Gastroesophageal sphincter (tissue), 4 donors: ENCODE data around the gene ALG12. TPM values are rescaled to one million over a fixed set of nuclear protein-coding genes. Genes with fewer than 3 reads are reported as not detected.

ENCODE experiments used
- ATAC-seq: fragments of 150-250 bp; one replicate; pipeline ENCODE4 v1.9.1; 2016; ENCODE audit warnings: mild to moderate bottlenecking, moderate library complexity
- H3K27ac ChIP-seq, 4 donors: fragments of 200-600 bp; sonication (generic) in 3 of 4; 1 replicate in 3 of 4; 2 replicates in 1 of 4; pipeline ENCODE4 v1.5.1; 2016 to 2019
- H3K27me3 ChIP-seq: fragments of 200-600 bp; sonication (generic); one replicate; pipeline ENCODE4 v1.5.1; 2019
- H3K36me3 ChIP-seq, 2 donors: fragments of 200-600 bp; sonication (generic); one replicate each; pipeline ENCODE4 v1.5.1; 2019; ENCODE audit warnings: control low read depth in 1 of 2
- H3K4me1 ChIP-seq, 3 donors: fragments of 200-600 bp; sonication (generic); 1 replicate in 2 of 3; 2 replicates in 1 of 3; pipeline ENCODE4 v1.5.1; 2016 to 2019; ENCODE audit warnings: control low read depth in 2 of 3
- H3K4me3 ChIP-seq, 2 donors: fragments of 200-600 bp; sonication (generic); one replicate each; pipeline ENCODE4 v1.5.1; 2019; ENCODE audit warnings: mild to moderate bottlenecking in 1 of 2, moderate library complexity in 1 of 2
- H3K9me3 ChIP-seq, 3 donors: fragments of 200-600 bp; sonication (generic); one replicate each; pipeline ENCODE4 v1.5.1; 2017 to 2019; ENCODE audit warnings: control low read depth in 2 of 3
- EP300 ChIP-seq: sonication (generic); formaldehyde crosslinking; IDR thresholded peaks from one replicate; pipeline ENCODE4 v1.6.1; 2017; ENCODE audit warnings: antibody characterized with exemption, mild to moderate bottlenecking
- POLR2A ChIP-seq, 2 donors: fragments of 450-650 bp; IDR thresholded peaks; one replicate each; pipeline ENCODE4 v1.6.1; 2017; ENCODE audit warnings: antibody characterized with exemption in 2 of 2, mild to moderate bottlenecking in 2 of 2, moderate library complexity in 1 of 2
- POLR2AphosphoS5 ChIP-seq: sonication (generic); formaldehyde crosslinking; IDR thresholded peaks from one replicate; pipeline ENCODE4 v1.6.1; 2017; ENCODE audit warnings: antibody characterized with exemption
- WGBS, 2 donors: methylation state at CpG; one replicate each; pipeline ENCODE4 v1.1.5; 2018; ENCODE audit warnings: low coverage in 1 of 2; 5-methylcytosine and 5-hydroxymethylcytosine counted together
- total RNA-seq, 4 donors: library from RNA; depleted of rRNA; stranded (reverse); fragments of >200 nt; gene quantifications; one replicate each; pipeline ENCODE4 v1.1.0, GENCODE V29; 2016
- TF ChIP-seq, protein P1 (sequence below), 4 experiments: fragments of 200-600 bp in 2 of 4; fragments of 450-650 bp in 2 of 4; sonication (generic) in 1 of 4; IDR thresholded peaks; one replicate each; pipeline ENCODE4 v1.5.1; 2017 to 2019; ENCODE audit warnings: antibody characterized with exemption in 4 of 4, mild to moderate bottlenecking in 2 of 4, moderate library complexity in 2 of 4

The ALG12 gene
- total RNA-seq, 4 donors from 2014 or later = 18.8 to 30.0 (median 22.6) TPM

- 77 to 92% methylated on average over 7 to 9 of the region's 9 CpGs for WGBS, 2 donors
- Histone ChIP-seq H3K4me3 (no peak overlapping the region), H3K27ac (no peak overlapping the region), H3K9me3 (no peaks in the 10 kb centered on the region), H3K4me1 (no peaks in the 10 kb centered on the region), H3K36me3 (peaks cover 0 to 67% of the 10 kb centered on the region in 2 donors), H3K27me3 (no peaks in the 10 kb centered on the region)
- ATAC-seq = no peak
- TF ChIP-seq POLR2AphosphoS5 (no peak), EP300 (no peak), POLR2A (IDR thresholded peaks at IDR 0.05) (no peak)
- TF ChIP-seq, protein P1, sequence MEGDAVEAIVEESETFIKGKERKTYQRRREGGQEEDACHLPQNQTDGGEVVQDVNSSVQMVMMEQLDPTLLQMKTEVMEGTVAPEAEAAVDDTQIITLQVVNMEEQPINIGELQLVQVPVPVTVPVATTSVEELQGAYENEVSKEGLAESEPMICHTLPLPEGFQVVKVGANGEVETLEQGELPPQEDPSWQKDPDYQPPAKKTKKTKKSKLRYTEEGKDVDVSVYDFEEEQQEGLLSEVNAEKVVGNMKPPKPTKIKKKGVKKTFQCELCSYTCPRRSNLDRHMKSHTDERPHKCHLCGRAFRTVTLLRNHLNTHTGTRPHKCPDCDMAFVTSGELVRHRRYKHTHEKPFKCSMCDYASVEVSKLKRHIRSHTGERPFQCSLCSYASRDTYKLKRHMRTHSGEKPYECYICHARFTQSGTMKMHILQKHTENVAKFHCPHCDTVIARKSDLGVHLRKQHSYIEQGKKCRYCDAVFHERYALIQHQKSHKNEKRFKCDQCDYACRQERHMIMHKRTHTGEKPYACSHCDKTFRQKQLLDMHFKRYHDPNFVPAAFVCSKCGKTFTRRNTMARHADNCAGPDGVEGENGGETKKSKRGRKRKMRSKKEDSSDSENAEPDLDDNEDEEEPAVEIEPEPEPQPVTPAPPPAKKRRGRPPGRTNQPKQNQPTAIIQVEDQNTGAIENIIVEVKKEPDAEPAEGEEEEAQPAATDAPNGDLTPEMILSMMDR (IDR thresholded peaks at IDR 0.05) = no peak
These were observed 30.5 kb downstream of the ALG12 start for GRCh38 chr22:49887702-49888101.

- no peak overlapping the region for H3K4me3 ChIP-seq
- no peaks in the 10 kb centered on the region for H3K4me1 ChIP-seq
- 85 to 93% methylated on average over 3 to 8 of the region's 14 CpGs for WGBS, 2 donors
- TF ChIP-seq POLR2AphosphoS5 (no peak), POLR2A (IDR thresholded peaks at IDR 0.05) (no peak), EP300 (no peak)
- TF ChIP-seq, protein P1 (IDR thresholded peaks at IDR 0.05) = no peak
- no peak for ATAC-seq
- H3K27me3 ChIP-seq = no peaks in the 10 kb centered on the region
- no peaks in the 10 kb centered on the region for H3K9me3 ChIP-seq
- H3K27ac ChIP-seq = no peak overlapping the region
- H3K36me3 ChIP-seq = peaks cover 0 to 62% of the 10 kb centered on the region in 2 donors
These were observed 31.2 kb downstream of the ALG12 start for GRCh38 chr22:49887064-49887451.

DNA sequence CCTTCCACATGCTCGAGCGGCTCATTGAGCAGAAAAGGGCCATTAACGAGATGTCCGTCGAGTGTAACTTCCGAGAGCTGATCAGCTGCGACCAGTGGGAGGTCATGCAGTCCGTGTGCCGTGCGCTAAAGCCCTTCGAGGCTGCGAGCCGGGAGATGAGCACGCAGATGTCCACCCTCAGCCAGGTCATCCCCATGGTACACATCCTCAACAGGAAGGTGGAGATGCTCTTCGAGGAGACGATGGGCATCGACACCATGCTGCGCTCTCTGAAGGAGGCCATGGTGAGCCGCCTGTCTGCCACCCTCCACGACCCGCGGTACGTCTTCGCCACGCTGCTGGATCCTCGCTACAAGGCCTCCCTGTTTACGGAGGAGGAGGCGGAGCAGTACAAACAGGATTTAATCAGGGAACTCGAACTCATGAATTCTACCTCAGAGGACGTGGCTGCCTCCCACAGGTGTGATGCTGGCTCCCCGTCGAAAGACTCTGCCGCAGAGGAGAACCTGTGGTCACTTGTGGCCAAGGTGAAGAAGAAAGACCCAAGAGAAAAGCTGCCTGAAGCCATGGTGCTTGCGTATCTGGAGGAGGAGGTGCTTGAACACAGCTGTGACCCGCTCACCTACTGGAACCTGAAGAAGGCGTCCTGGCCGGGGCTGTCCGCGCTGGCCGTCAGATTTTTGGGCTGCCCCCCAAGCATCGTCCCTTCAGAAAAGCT is 31.7 kb downstream of the ALG12 start:
- no peak for ATAC-seq

DNA sequence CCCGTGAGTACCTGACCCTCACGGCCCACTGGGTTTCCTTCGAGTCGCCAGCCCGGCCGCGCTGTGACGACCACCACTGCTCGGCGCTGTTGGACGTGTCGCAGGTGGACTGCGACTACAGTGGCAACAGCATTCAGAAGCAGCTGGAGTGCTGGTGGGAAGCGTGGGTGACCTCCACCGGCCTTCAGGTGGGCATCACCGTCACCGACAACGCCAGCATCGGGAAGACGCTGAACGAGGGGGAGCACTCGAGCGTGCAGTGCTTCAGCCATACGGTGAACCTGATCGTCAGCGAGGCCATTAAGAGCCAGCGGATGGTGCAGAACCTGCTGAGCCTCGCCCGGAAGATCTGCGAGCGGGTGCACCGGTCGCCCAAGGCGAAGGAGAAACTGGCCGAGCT is 32.4 kb downstream of the ALG12 start:
- ATAC-seq = no peak
- Histone ChIP-seq H3K4me3 (no peak overlapping the region), H3K9me3 (no peaks in the 10 kb centered on the region), H3K36me3 (peaks cover 0 to 62% of the 10 kb centered on the region in 2 donors), H3K27ac (no peak overlapping the region), H3K27me3 (no peaks in the 10 kb centered on the region), H3K4me1 (no peaks in the 10 kb centered on the region)
- 97 to 100% methylated on average over 6 to 10 of the region's 35 CpGs for WGBS, 2 donors
- TF ChIP-seq POLR2A (IDR thresholded peaks at IDR 0.05) = no peak
- TF ChIP-seq, protein P1 (IDR thresholded peaks at IDR 0.05) = no peak
- TF ChIP-seq POLR2AphosphoS5 = no peak
- TF ChIP-seq EP300 = no peak

More for the DNA sequence above, 31.7 kb downstream of the ALG12 start:
- no peak for TF ChIP-seq POLR2A (IDR thresholded peaks at IDR 0.05)
- Histone ChIP-seq H3K4me1 (no peaks in the 10 kb centered on the region), H3K27me3 (no peaks in the 10 kb centered on the region), H3K9me3 (no peaks in the 10 kb centered on the region), H3K4me3 (no peak overlapping the region), H3K36me3 (peaks cover 0 to 62% of the 10 kb centered on the region in 2 donors), H3K27ac (no peak overlapping the region)
- WGBS, 2 donors = 88 to 93% methylated on average over 5 to 10 of the region's 41 CpGs

- ATAC-seq = no peak
- H3K9me3 ChIP-seq = no peaks in the 10 kb centered on the region
- H3K27me3 ChIP-seq = no peaks in the 10 kb centered on the region
- peaks cover 0 to 62% of the 10 kb centered on the region in 2 donors for H3K36me3 ChIP-seq
- H3K27ac ChIP-seq = no peak overlapping the region
- H3K4me1 ChIP-seq = no peaks in the 10 kb centered on the region
- no peak for TF ChIP-seq POLR2AphosphoS5
- no peak for TF ChIP-seq POLR2A (IDR thresholded peaks at IDR 0.05)
- TF ChIP-seq, protein P1 (IDR thresholded peaks at IDR 0.05) = no peak
- TF ChIP-seq EP300 = no peak
- WGBS, 2 donors = 88 to 94% methylated on average over 3 to 4 of the region's 17 CpGs
- H3K4me3 ChIP-seq = no peak overlapping the region
These were observed 33.0 kb downstream of the ALG12 start for GRCh38 chr22:49885281-49885680.
